NB4 (cell line): ENCODE results near the gene MAMLD1.

Experiments used
- POLR2A ChIP-seq: IDR thresholded peaks from 2 replicates; pipeline ENCODE4 v1.6.1; 2011; ENCODE audit warnings: mild to moderate bottlenecking; ENCODE audit not compliant: insufficient read length; ENCODE audit errors: extremely low read depth
- TF ChIP-seq, protein P1 (sequence below): IDR thresholded peaks from one replicate; pipeline ENCODE4 v1.5.1; 2012; ENCODE audit warnings: low read depth, low read length

DNA sequence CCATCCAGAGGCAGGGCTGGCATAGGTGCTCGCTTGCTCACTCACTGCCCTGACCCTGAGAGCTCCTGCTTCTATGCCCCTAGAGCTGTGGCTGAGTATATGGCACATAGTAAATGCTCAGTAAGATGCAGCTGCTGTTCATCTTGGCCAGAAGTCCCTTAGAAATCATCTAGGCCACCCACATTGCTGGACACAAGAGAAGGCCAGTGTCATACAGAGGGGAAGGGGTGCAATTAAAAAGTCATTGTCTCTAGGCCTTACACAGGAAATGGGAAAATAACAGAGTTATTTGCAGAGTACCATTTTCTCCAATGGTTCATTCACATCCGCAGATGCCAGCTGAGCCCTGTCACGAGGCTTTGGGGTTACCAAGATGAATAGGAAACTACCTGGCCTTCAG is 88.8 kb downstream of the MAMLD1 start:
- TF ChIP-seq, protein P1, sequence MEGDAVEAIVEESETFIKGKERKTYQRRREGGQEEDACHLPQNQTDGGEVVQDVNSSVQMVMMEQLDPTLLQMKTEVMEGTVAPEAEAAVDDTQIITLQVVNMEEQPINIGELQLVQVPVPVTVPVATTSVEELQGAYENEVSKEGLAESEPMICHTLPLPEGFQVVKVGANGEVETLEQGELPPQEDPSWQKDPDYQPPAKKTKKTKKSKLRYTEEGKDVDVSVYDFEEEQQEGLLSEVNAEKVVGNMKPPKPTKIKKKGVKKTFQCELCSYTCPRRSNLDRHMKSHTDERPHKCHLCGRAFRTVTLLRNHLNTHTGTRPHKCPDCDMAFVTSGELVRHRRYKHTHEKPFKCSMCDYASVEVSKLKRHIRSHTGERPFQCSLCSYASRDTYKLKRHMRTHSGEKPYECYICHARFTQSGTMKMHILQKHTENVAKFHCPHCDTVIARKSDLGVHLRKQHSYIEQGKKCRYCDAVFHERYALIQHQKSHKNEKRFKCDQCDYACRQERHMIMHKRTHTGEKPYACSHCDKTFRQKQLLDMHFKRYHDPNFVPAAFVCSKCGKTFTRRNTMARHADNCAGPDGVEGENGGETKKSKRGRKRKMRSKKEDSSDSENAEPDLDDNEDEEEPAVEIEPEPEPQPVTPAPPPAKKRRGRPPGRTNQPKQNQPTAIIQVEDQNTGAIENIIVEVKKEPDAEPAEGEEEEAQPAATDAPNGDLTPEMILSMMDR, result no peak
- no peak for TF ChIP-seq POLR2A
